GM06990 (cell line): ENCODE measurements around the gene FBLN5.

Experiments
- DNase-seq: peaks from one replicate; pipeline ENCODE4 v3.0.0-alpha.2; 2011; ENCODE audit not compliant: insufficient read length; ENCODE audit errors: extremely low read depth
- H3K27me3 ChIP-seq: replicated peaks from 2 replicates; pipeline ENCODE4 v1.6.0; 2011; ENCODE audit warnings: low read length; ENCODE audit not compliant: control insufficient read depth, insufficient read depth
- H3K36me3 ChIP-seq: 2 replicates; pipeline ENCODE4 v1.5.1; 2011; ENCODE audit warnings: low read length; ENCODE audit not compliant: control insufficient read depth, insufficient read depth
- H3K4me3 ChIP-seq: replicated peaks from 2 replicates; pipeline ENCODE4 v1.5.1; 2011; ENCODE audit warnings: low read depth, mild to moderate bottlenecking, control low read depth, low read length
- CTCF ChIP-seq: IDR thresholded peaks from 2 replicates; pipeline ENCODE4 v1.5.1; 2011; ENCODE audit warnings: low read length, control low read depth, mild to moderate bottlenecking, inconsistent platforms; ENCODE audit not compliant: insufficient read depth, poor library complexity, severe bottlenecking

Gene FBLN5

GRCh38 chr14:91891101-91891500, 56.4 kb downstream of the FBLN5 start:
- no peak for TF ChIP-seq CTCF
- no peak overlapping the region for H3K4me3 ChIP-seq

GRCh38 chr14:91890291-91890749, 57.2 kb downstream of the FBLN5 start:
- no peak for TF ChIP-seq CTCF
- no peak overlapping the region for H3K4me3 ChIP-seq
- no peak for DNase-seq
- H3K27me3 ChIP-seq = no peaks in the 10 kb centered on the region; the same call in 1 of the 2 replicates
- H3K36me3 ChIP-seq = no peaks in the 10 kb centered on the region

More at GRCh38 chr14:91891101-91891500, 56.4 kb downstream of the FBLN5 start:
- Histone ChIP-seq H3K27me3 (no peaks in the 10 kb centered on the region; the same call in 1 of the 2 replicates), H3K36me3 (no peaks in the 10 kb centered on the region)
- no peak for DNase-seq

- no peaks in the 10 kb centered on the region for H3K36me3 ChIP-seq
- DNase-seq = no peak
- no peak for TF ChIP-seq CTCF
- H3K4me3 ChIP-seq = no peak overlapping the region
- no peaks in the 10 kb centered on the region; the same call in 1 of the 2 replicates for H3K27me3 ChIP-seq
Observed at GRCh38 chr14:91889477-91890211, 57.9 kb downstream of the FBLN5 start.

- Histone ChIP-seq H3K36me3 (no peaks in the 10 kb centered on the region), H3K4me3 (no peak overlapping the region), H3K27me3 (no peaks in the 10 kb centered on the region; the same call in 1 of the 2 replicates)
- no peak for DNase-seq
- TF ChIP-seq CTCF = no peak
Observed at GRCh38 chr14:91888641-91889476, 58.6 kb downstream of the FBLN5 start.

- no peak for TF ChIP-seq CTCF
- no peak for DNase-seq
- H3K4me3 ChIP-seq = no peak overlapping the region
- H3K36me3 ChIP-seq = no peaks in the 10 kb centered on the region
- H3K27me3 ChIP-seq = no peaks in the 10 kb centered on the region
Observed at GRCh38 chr14:91886961-91887360, 60.5 kb downstream of the FBLN5 start.
